Spleen (tissue), 11 donors: ENCODE data around the gene HERC5. TPM values are rescaled to one million over a fixed set of nuclear protein-coding genes. Genes with fewer than 3 reads are reported as not detected.

Experiments
- DNase-seq: peaks from one replicate; pipeline ENCODE4 v3.0.0-alpha.2; 2020
- H3K27ac ChIP-seq, 8 donors: fragments of 200-600 bp; sonication (generic) in 7 of 8; 1 replicate in 4 of 8; 2 replicates in 4 of 8; pipeline versions ENCODE4 v1.5.0 to v1.8.0; 2016 to 2021; ENCODE audit warnings: inconsistent platforms in 4 of 8, mild to moderate bottlenecking in 4 of 8, moderate library complexity in 1 of 8
- H3K27me3 ChIP-seq, 7 donors: fragments of 200-600 bp; sonication (generic) in 6 of 7; replicated peaks in 1 of 7; 1 replicate in 4 of 7; 2 replicates in 3 of 7; pipeline versions ENCODE4 v1.5.0 to v1.8.0; 2016 to 2021; ENCODE audit warnings: inconsistent platforms in 3 of 7, mild to moderate bottlenecking in 1 of 7
- H3K36me3 ChIP-seq, 6 donors: fragments of 200-600 bp; sonication (generic) in 5 of 6; 1 replicate in 4 of 6; 2 replicates in 2 of 6; pipeline versions ENCODE4 v1.5.0 to v1.8.0; 2016 to 2021; ENCODE audit warnings: inconsistent platforms in 2 of 6
- H3K4me1 ChIP-seq, 6 donors: fragments of 200-600 bp; sonication (generic) in 5 of 6; 1 replicate in 3 of 6; 2 replicates in 3 of 6; pipeline versions ENCODE4 v1.5.0 to v1.8.0; 2016 to 2021; ENCODE audit warnings: inconsistent platforms in 3 of 6
- H3K4me3 ChIP-seq, 8 donors: fragments of 200-600 bp; sonication (generic) in 7 of 8; 1 replicate in 4 of 8; 2 replicates in 4 of 8; pipeline versions ENCODE4 v1.5.0 to v1.8.0; 2016 to 2021; ENCODE audit warnings: inconsistent platforms in 4 of 8, mild to moderate bottlenecking in 4 of 8, moderate library complexity in 2 of 8
- H3K9me3 ChIP-seq, 8 donors: fragments of 200-600 bp; sonication (generic) in 7 of 8; 1 replicate in 4 of 8; 2 replicates in 4 of 8; pipeline versions ENCODE4 v1.5.0 to v1.8.0; 2016 to 2021; ENCODE audit warnings: inconsistent platforms in 4 of 8
- CTCF ChIP-seq, 11 experiments: fragments of 200-600 bp in 7 of 11; fragments of 450-650 bp in 4 of 11; sonication (generic) in 4 of 11; IDR thresholded peaks in 8 of 11; conservative IDR thresholded peaks in 3 of 11; 1 replicate in 7 of 11; 2 replicates in 4 of 11; pipeline versions ENCODE4 v1.4.0 to v1.8.0; 2016 to 2021; ENCODE audit warnings: antibody characterized with exemption in 11 of 11, inconsistent platforms in 4 of 11, mild to moderate bottlenecking in 1 of 11
- POLR2A ChIP-seq, 3 donors: fragments of 450-650 bp; IDR thresholded peaks; one replicate each; pipeline ENCODE4 v1.5.1; 2017; ENCODE audit warnings: antibody characterized with exemption in 3 of 3, mild to moderate bottlenecking in 1 of 3
- POLR2AphosphoS5 ChIP-seq, 3 donors: sonication (generic); formaldehyde crosslinking; IDR thresholded peaks; one replicate each; pipeline ENCODE4 v1.5.1; 2017; ENCODE audit warnings: antibody characterized with exemption in 3 of 3
- WGBS, 5 donors: extraction: QIAGEN DNeasy Blood & Tissue Kit in 3 of 5; methylation state at CpG; one replicate each; pipeline versions ENCODE4 v1.1.5 to v1.1.7; 2013 to 2018; 5-methylcytosine and 5-hydroxymethylcytosine counted together
- intact Hi-C: fragments of 100-400 bp; cut with DNase I; formaldehyde crosslinking; loops from one replicate; pipeline ENCODE4 v1.15.0; 2023; ENCODE audit warnings: low total_unique reads
- polyA plus RNA-seq, 3 donors: library from polyadenylated mRNA; stranded (reverse); fragments of 200-250 nt; gene quantifications; one replicate each; pipeline ENCODE4 v1.2.1, GENCODE V29; 2013
- total RNA-seq, 7 donors: library from RNA; depleted of rRNA in 3 of 7; stranded (reverse); fragments of >200 nt in 3 of 7; fragmentation: NEBNext Ultra II Directional in 4 of 7; extraction: Animal tissue kit (Norgen Biotek cat#: 25700) in 4 of 7; gene quantifications; one replicate each; pipeline versions ENCODE4 v1.1.0 to v1.2.1, GENCODE V29; 2016 to 2021
- donor health status: healthy with polysubstance abuse.
- donor health status: DM: no; HTN: no; CAD: no; lungs with moderate emphysema.
- donor health status: DM: no; HTN: no; CAD: no.
- donor health status: Bipolar disorder and iron deficiency.
- donor health status: healthy.
- donor health status: DM: no; HTN: no; CAD: no.
- donor health status: DM: yes; HTN: yes; CAD: no.

HERC5 gene
- total and polyA plus RNA-seq, 10 donors: 3.9 to 19.1 (median 10.5) TPM

DNA sequence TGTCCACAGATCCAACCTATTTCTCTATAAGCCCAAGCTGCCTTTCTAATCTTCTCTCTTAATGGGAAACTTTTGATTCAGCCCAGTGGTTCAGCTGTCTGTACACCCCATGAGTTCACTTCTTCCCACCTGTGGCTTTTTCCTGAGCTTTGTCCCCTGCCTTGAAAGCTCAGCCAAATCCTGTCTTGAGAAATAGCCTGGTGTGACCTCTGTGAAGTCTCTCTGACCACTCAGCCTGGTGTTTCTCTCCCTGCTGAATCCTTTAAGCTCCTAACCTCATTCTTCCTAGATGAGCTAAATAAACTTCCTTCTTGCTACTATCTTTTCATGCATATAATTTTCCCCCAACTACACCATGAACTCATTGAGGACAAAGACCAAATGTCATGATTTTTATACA is 15.2 kb upstream of the HERC5 start:
- DNase-seq: no peak
- intact Hi-C loops: no loop called here
- H3K4me3 ChIP-seq: no peak overlapping the region
- peaks cover 0 to 4% (median 0%) of the 10 kb centered on the region in 8 donors for H3K9me3 ChIP-seq
- no peaks in the 10 kb centered on the region for H3K4me1 ChIP-seq
- H3K36me3 ChIP-seq: peaks cover 0 to 50% (median 2%) of the 10 kb centered on the region in 6 donors
- TF ChIP-seq CTCF (IDR thresholded peaks at IDR 0.05 in 8 of 11, conservative IDR thresholded peaks at IDR 0.05 in 3 of 11) (no peak), POLR2A (IDR thresholded peaks at IDR 0.05) (no peak), POLR2AphosphoS5 (IDR thresholded peaks at IDR 0.05) (no peak)
- no peak overlapping the region for H3K27ac ChIP-seq
- no peaks in the 10 kb centered on the region for H3K27me3 ChIP-seq

DNA sequence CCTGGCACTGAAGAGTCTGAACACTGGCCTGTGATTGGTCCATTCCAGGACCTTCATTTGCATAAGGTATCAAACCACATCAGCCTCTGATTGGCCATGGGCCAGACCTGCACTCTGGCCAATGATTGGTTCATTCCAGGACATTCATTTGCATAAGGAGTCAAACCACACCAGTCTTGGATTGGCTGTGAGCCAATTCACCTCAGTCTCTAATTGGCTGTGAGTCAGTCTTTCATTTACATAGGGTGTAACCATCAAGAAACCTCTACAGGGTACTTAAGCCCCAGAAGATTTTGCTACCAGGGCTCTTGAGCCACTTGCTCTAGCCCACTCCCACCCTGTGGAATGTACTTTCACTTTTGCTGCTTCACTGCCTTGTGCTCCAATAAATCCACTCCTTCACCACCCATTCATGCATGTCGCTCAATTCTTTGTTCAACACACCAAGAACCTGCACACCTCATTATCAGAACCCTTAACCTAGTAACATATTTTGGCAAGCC is 14.2 kb upstream of the HERC5 start:
- no peaks in the 10 kb centered on the region for H3K4me1 ChIP-seq
- DNase-seq: no peak
- TF ChIP-seq POLR2A (IDR thresholded peaks at IDR 0.05): no peak
- no peak for TF ChIP-seq POLR2AphosphoS5 (IDR thresholded peaks at IDR 0.05)
- no peak for TF ChIP-seq CTCF (IDR thresholded peaks at IDR 0.05 in 8 of 11, conservative IDR thresholded peaks at IDR 0.05 in 3 of 11)
- H3K27me3 ChIP-seq: no peaks in the 10 kb centered on the region
- intact Hi-C loops: no loop called here
- WGBS, 5 donors: 93 to 100% (median 99%) methylated on average over 1 of the region's 1 CpG
- H3K9me3 ChIP-seq: peaks cover 0 to 4% (median 0%) of the 10 kb centered on the region in 8 donors
- no peak overlapping the region for H3K27ac ChIP-seq
- H3K4me3 ChIP-seq: no peak overlapping the region
- peaks cover 0 to 43% (median 2%) of the 10 kb centered on the region in 6 donors for H3K36me3 ChIP-seq

DNA sequence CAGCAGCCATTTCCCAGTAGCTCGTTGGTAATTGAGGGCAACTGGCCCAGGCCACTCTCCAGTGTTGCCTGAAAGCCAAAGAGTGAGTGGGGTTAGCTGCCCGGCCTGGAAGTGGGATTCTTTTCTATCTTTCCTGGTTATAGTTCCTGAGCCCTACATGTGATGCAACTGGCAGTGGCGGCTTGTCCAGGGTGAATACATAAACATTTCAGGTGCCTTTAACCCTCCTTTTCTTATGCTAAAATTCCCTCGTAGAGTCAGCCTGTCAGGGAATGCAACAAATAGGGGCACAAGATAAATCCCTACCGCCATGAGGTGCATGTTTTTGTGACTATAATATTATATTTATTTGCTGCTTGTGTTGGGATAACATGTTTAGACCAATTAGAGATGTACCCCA is 13.4 kb upstream of the HERC5 start:
- Histone ChIP-seq H3K4me3 (no peak overlapping the region), H3K9me3 (peaks cover 0 to 4% (median 0%) of the 10 kb centered on the region in 8 donors), H3K36me3 (peaks cover 0 to 41% (median 2%) of the 10 kb centered on the region in 6 donors), H3K27ac (no peak overlapping the region), H3K4me1 (no peaks in the 10 kb centered on the region), H3K27me3 (no peaks in the 10 kb centered on the region)
- intact Hi-C loops: no loop called here
- WGBS, 5 donors: 88 to 93% (median 89%) methylated on average over 5 of the region's 5 CpGs
- TF ChIP-seq CTCF (IDR thresholded peaks at IDR 0.05 in 8 of 11, conservative IDR thresholded peaks at IDR 0.05 in 3 of 11) (no peak), POLR2AphosphoS5 (IDR thresholded peaks at IDR 0.05) (no peak), POLR2A (IDR thresholded peaks at IDR 0.05) (no peak)
- no peak for DNase-seq

- 84 to 95% (median 85%) methylated on average over 4 of the region's 4 CpGs for WGBS, 5 donors
- intact Hi-C loops: no loop called here
- TF ChIP-seq POLR2AphosphoS5 (IDR thresholded peaks at IDR 0.05): no peak
- no peak for TF ChIP-seq CTCF (IDR thresholded peaks at IDR 0.05 in 8 of 11, conservative IDR thresholded peaks at IDR 0.05 in 3 of 11)
- no peak for TF ChIP-seq POLR2A (IDR thresholded peaks at IDR 0.05)
- Histone ChIP-seq H3K4me3 (no peak overlapping the region), H3K27ac (no peak overlapping the region), H3K4me1 (no peaks in the 10 kb centered on the region), H3K9me3 (peaks cover 0 to 4% (median 0%) of the 10 kb centered on the region in 8 donors), H3K36me3 (peaks cover 0 to 31% (median 2%) of the 10 kb centered on the region in 6 donors), H3K27me3 (no peaks in the 10 kb centered on the region)
- DNase-seq: no peak
Measured at GRCh38 chr4:88445252-88445651, 11.7 kb upstream of the HERC5 start.
